Measurements from ENCODE around the gene CDC37L1. TPM values are rescaled to one million over a fixed set of nuclear protein-coding genes. Genes with fewer than 3 reads are reported as not detected.
"Not testable (repeated sequence)": the region's sequence is repeated elsewhere in the genome, so short reads cannot be mapped to it uniquely, and the experiment has no call there.

CDC37L1 gene
- total RNA-seq, 1 experiment from 2014 or later, result 9.4 TPM

DNA sequence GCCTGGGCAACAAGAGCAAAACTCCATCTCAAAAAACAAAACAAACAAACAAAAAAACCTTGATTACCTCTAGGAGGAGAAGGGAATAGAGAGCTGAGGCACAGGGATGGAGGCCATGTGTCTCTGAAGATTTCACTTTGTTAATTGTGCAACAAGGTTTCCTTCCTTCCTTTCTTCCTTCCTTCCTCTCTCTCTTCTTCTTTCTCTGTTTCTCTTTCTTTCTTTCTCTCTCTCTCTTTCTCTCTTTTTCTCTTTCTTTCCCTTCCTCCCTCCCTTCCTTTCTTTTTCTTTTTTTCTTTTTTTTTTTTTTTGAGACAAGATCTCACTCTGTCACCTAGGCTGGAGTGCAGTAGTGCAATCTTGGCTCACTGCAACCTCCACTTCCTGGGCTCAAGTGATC lies 75.2 kb downstream of the CDC37L1 start:
- DNase-seq (ENCODE audit: low spot score), result not testable (repeated sequence)

DNA sequence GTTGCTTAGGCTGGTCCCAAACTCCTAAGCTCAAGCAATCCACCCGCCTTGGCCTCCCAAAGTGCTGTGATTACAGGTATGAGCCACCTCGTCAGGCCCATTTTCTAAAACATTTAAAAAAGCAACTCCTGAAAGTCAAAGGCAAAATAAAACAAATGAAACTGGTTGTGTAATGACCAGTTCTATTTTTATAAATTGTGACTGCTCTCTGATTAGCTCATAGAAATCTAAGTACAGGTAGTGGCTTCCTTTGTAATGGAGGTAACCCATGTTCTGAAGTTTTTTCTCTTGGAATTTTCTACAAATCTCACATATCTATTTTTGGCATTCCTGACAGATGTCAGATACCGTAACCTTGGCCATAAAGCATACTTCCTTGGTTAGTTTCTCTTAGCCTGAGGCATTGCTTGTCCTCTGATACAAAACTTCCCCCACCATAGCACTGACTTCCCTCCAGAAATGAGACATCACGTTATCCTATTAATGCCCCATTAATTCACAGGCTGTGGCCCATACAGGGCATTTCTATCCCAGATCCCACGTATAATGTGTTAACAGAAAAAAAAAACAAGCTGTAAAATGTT lies 75.7 kb downstream of the CDC37L1 start:
- DNase-seq (ENCODE audit: low spot score), result no peak

DNA sequence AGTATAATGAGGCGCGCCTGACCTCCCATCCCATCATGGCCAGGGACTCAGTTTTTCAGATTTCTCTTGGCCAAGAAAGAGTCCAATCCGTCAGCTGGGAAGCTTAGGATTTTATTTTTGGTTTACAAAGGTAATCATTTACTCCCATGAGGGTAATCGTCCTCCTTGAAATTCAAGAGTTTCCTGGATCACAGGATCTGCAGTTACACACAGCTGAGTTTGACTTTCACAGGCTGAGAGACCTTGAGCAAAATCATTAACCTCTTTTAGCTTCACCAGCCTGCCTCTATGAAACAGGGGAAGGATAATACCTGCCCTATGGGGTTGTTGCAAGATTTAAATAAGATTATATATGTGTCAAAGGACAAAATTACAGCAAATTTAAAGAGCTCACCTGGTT lies 77.1 kb downstream of the CDC37L1 start:
- DNase-seq (ENCODE audit: low spot score), result no peak

Other genes with a start within 250 kb of the CDC37L1 start
- gene SLC1A1, start 189.1 kb upstream of the CDC37L1 start, total RNA-seq (2014; rRNA removed; shearing (Covaris generic)), result 2.5 and 3.0 TPM in 2 replicates
- 5.9 and 6.7 TPM in 2 replicates for gene PLPP6, start 17.3 kb upstream of the CDC37L1 start, total RNA-seq (2014; rRNA removed; shearing (Covaris generic))
- gene SPATA6L, start 13.1 kb upstream of the CDC37L1 start, total RNA-seq (2014; rRNA removed; shearing (Covaris generic)), result not detected in 2 replicates
- 20.7 and 27.7 TPM in 2 replicates for gene AK3, start 61.6 kb downstream of the CDC37L1 start, total RNA-seq (2014; rRNA removed; shearing (Covaris generic))
- gene RCL1, start 113.4 kb downstream of the CDC37L1 start, total RNA-seq (2014; rRNA removed; shearing (Covaris generic)), result 7.9 and 10.6 TPM in 2 replicates

Measured in H4 (cell line).